Measurements from ENCODE around the gene SCN10A.

Gene SCN10A

GRCh38 chr3:38773528-38773927 is 42.5 kb downstream of the SCN10A start:
- DNase-seq = no peak

GRCh38 chr3:38763569-38763968 is 52.4 kb downstream of the SCN10A start:
- no peak for DNase-seq

GRCh38 chr3:38758557-38758956 is 57.5 kb downstream of the SCN10A start:
- DNase-seq = no peak

- DNase-seq = no peak
Measured at GRCh38 chr3:38757721-38758120, 58.3 kb downstream of the SCN10A start.

- DNase-seq = no peak
Measured at GRCh38 chr3:38756892-38757291, 59.1 kb downstream of the SCN10A start.

- DNase-seq = no peak
Measured at GRCh38 chr3:38755130-38755529, 60.9 kb downstream of the SCN10A start.

GRCh38 chr3:38746641-38747040 is 69.4 kb downstream of the SCN10A start:
- DNase-seq = no peak

GRCh38 chr3:38743043-38743442 is 73.0 kb downstream of the SCN10A start:
- no peak for DNase-seq

- no peak for DNase-seq
Measured at GRCh38 chr3:38742550-38742949, 73.5 kb downstream of the SCN10A start.

- DNase-seq = no peak
Measured at GRCh38 chr3:38740537-38740936, 75.5 kb downstream of the SCN10A start.

- no peak for DNase-seq
Measured at GRCh38 chr3:38739931-38740330, 76.1 kb downstream of the SCN10A start.

GRCh38 chr3:38739396-38739689 is 76.7 kb downstream of the SCN10A start:
- no peak for DNase-seq

- peak; percentile 24 for DNase-seq
Measured at GRCh38 chr3:38738630-38739395, 77.2 kb downstream of the SCN10A start.

GRCh38 chr3:38731522-38731921 is 84.5 kb downstream of the SCN10A start:
- DNase-seq = no peak

GRCh38 chr3:38730281-38730680 is 85.7 kb downstream of the SCN10A start:
- peak; percentile 4 for DNase-seq

- DNase-seq = no peak
Measured at GRCh38 chr3:38728008-38728407, 88.0 kb downstream of the SCN10A start.

- no peak for DNase-seq
Measured at GRCh38 chr3:38726751-38727150, 89.3 kb downstream of the SCN10A start.

- DNase-seq = no peak
Measured at GRCh38 chr3:38725726-38726419, 90.1 kb downstream of the SCN10A start.

- DNase-seq = no peak
Measured at GRCh38 chr3:38724392-38724736, 91.7 kb downstream of the SCN10A start.

- DNase-seq = no peak
Measured at GRCh38 chr3:38723569-38724391, 92.2 kb downstream of the SCN10A start.

- peak; percentile 8 for DNase-seq
Measured at GRCh38 chr3:38722781-38723568, 93.0 kb downstream of the SCN10A start.

- DNase-seq = no peak
Measured at GRCh38 chr3:38721207-38721772, 94.7 kb downstream of the SCN10A start.

Data from fibroblast of skin of abdomen (primary cell).